ENCODE results near the gene GPR84. TPM values are rescaled to one million over a fixed set of nuclear protein-coding genes. Genes with fewer than 3 reads are reported as not detected.

The GPR84 gene
- total RNA-seq, 2 donors from 2014 or later, result 0.43 TPM; not detected in 1

DNA sequence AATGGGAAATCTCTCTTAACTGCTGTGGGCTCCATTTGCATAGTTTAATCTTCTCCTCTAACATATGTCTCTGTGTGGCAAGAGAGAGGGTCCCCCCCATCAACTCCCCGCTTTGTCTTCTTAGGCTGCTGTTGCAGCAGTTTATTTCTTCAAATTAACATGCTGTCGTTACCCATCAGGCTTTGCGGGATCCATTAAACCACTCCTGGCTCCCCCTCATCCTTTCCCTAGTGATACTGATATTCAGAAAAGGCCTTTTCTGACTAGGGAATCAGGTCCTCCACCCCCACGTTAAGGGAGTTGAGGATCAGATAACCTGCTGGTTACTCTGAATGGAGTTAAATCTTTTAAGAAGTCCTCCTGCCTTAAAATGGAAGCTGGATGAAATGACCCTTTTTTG, 15.2 kb downstream of the GPR84 start:
- TF ChIP-seq, protein P1, sequence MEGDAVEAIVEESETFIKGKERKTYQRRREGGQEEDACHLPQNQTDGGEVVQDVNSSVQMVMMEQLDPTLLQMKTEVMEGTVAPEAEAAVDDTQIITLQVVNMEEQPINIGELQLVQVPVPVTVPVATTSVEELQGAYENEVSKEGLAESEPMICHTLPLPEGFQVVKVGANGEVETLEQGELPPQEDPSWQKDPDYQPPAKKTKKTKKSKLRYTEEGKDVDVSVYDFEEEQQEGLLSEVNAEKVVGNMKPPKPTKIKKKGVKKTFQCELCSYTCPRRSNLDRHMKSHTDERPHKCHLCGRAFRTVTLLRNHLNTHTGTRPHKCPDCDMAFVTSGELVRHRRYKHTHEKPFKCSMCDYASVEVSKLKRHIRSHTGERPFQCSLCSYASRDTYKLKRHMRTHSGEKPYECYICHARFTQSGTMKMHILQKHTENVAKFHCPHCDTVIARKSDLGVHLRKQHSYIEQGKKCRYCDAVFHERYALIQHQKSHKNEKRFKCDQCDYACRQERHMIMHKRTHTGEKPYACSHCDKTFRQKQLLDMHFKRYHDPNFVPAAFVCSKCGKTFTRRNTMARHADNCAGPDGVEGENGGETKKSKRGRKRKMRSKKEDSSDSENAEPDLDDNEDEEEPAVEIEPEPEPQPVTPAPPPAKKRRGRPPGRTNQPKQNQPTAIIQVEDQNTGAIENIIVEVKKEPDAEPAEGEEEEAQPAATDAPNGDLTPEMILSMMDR (IDR thresholded peaks at IDR 0.05), result no peak
- DNase-seq (ENCODE audit: low spot score), result no peak
- Histone ChIP-seq H3K27ac (no peak overlapping the region), H3K4me1 (peaks cover 0 to 18% of the 10 kb centered on the region in 2 donors), H3K36me3 (peaks cover 71% of the 10 kb centered on the region), H3K9me3 (no peaks in the 10 kb centered on the region), H3K4me3 (no peak overlapping the region), H3K27me3 (no peaks in the 10 kb centered on the region)

DNA sequence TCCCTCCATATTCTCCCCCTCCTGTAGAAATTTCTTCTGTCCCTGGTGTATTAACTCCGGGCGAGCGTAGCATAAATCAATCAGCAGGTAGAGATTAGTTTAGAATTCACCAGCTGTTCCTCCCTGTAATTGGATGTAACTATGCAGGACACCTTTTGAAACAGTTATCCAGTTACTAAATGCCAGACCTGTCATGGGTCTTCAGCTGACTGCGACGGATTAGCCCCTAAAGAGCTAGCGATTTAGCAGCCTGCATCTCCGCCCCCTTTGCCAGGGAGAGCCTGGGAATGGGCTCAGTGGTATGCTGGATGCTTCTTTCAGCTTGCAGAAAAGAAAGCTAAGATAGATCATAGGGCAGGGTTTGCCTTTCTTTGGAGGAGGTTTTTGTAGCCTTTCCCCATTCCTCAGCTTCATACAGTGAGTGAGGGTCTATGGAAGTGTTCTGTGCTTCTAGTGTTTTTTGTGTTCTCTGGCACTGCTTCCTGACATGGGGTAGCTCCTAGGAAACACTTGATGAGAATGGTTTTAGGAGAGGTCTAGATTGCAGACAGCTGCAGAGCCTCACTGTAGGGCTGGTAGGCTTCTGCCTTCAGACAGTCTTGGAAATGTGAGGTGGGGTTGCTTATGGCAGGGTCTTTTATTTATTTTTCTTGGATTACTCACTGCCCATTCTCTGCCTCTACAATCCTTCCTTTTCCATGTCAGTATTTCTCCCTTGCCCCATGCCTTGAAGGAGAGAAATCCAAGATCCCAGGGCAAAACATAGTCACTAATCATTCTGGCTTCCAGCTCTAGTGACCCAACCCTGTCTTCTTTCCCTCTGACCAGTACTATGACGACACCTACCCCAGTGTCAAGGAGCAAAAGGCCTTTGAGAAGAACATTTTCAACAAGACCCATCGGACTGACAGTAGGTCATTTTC, 22.6 kb downstream of the GPR84 start:
- peaks cover 60% of the 10 kb centered on the region for H3K36me3 ChIP-seq
- H3K9me3 ChIP-seq, result no peaks in the 10 kb centered on the region
- no peaks in the 10 kb centered on the region for H3K27me3 ChIP-seq
- no peak overlapping the region for H3K27ac ChIP-seq
- peaks cover 0 to 25% of the 10 kb centered on the region in 2 donors for H3K4me1 ChIP-seq
- no peak for DNase-seq (ENCODE audit: low spot score)
- no peak overlapping the region for H3K4me3 ChIP-seq
- TF ChIP-seq, protein P1 (IDR thresholded peaks at IDR 0.05), result no peak

DNA sequence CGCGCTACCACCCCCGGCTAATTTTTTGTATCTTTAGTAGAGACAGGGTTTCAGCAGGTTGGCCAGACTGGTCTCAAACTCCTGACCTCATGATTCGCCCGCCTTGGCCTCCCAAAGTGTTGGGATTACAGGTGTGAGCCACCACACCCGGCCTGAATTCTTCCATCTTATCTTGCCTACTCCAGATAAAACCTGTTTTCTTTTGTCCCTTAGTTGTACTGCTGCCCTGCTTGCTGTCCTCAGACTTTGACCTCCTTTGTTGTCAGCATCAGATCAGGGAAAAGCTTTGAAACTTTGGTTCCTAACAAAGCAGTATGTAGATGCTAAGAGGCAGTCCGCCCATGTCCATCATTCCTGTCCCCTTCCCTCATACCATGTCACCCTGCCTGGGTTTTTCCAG, 23.4 kb downstream of the GPR84 start:
- Histone ChIP-seq H3K4me3 (no peak overlapping the region), H3K4me1 (peaks cover 0 to 28% of the 10 kb centered on the region in 2 donors), H3K27me3 (no peaks in the 10 kb centered on the region), H3K9me3 (no peaks in the 10 kb centered on the region), H3K36me3 (peaks cover 55% of the 10 kb centered on the region), H3K27ac (no peak overlapping the region)
- DNase-seq (ENCODE audit: low spot score), result no peak
- TF ChIP-seq, protein P1 (IDR thresholded peaks at IDR 0.05), result no peak

DNA sequence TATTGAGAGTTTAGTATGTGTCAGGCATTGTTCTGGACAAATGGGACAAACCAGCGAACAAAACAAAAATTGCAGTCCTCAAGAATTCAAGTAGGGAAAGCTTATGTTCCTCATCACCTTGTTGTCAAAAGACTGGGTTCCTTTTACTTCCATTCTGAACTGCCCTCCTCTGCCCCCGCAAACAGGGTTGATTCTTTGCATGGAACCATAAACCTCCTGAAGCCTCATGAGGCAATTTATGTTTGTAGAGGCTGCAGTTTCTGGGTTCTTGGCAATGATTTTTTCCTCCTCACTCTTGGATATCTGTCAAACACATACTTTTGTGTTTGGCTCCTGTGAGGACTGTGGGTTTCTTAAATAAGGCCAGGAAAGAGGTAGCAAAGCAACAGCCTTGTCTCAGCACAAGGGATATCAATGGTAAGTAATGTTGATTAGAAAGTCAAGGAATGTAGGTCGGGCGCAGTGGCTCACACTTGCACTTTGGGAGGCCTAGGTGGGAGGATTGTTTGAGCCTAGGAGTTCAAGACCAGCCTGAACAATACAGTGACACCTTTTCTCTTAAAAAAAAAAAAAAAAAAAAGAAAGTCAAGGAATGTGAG, 25.5 kb downstream of the GPR84 start:
- Histone ChIP-seq H3K4me3 (no peak overlapping the region), H3K4me1 (peaks cover 0 to 28% of the 10 kb centered on the region in 2 donors), H3K9me3 (no peaks in the 10 kb centered on the region), H3K27me3 (no peaks in the 10 kb centered on the region), H3K27ac (no peak overlapping the region), H3K36me3 (peaks cover 35% of the 10 kb centered on the region)
- DNase-seq (ENCODE audit: low spot score), result no peak
- TF ChIP-seq, protein P1 (IDR thresholded peaks at IDR 0.05), result no peak

DNA sequence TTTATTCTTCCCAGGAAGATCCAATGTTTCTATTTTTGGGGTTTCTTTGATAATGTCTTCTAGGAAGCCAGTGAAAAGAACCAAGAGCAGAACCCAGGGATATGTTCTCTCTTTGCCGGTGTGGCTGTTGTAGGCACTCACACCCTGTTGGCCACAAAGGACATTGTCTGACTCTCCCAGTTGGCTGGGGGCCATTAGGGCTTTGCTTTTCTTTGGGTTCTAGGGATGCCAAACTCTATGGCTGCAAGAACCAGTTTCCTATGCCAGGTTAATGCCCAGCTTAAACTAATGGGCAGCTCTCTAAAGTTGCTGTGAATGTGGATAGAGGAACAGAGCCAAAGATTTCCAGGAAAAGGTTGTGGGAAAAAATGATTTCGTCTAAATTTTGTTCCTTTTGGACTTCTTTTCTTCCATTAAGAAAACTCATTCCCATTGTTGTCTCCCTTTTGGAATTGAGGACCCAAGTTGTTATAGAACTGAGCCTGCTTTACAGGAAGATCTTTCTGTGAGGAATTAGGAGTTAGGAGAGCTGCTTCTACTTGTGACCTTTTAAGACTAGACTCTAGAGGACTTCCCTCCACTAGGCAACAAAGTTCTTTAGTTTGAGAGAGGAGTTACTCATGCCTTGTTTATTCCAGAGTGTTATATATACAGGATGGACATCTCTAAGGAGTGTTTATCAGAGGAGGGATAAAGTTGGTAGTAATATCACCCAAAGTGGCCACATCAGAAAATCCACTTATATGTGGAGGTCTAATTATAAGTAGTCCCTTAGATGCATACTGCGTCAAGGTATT, 26.2 kb downstream of the GPR84 start:
- H3K27ac ChIP-seq, result peak overlapping the region; percentile 34 to 44
- TF ChIP-seq, protein P1 (IDR thresholded peaks at IDR 0.05), result no peak
- H3K9me3 ChIP-seq, result no peaks in the 10 kb centered on the region
- no peaks in the 10 kb centered on the region for H3K27me3 ChIP-seq
- H3K4me3 ChIP-seq, result no peak overlapping the region
- no peak for DNase-seq (ENCODE audit: low spot score)
- peaks cover 27% of the 10 kb centered on the region for H3K36me3 ChIP-seq
- peaks cover 0 to 28% of the 10 kb centered on the region in 2 donors for H3K4me1 ChIP-seq
